NB4 (cell line): ENCODE measurements around the gene DYSF.

ENCODE experiments used
- CTCF ChIP-seq: IDR thresholded peaks from one replicate; pipeline ENCODE4 v1.5.1; 2012; ENCODE audit warnings: low read depth, low read length
- MYC ChIP-seq: IDR thresholded peaks from 2 replicates; pipeline ENCODE4 v1.6.1; 2011; ENCODE audit warnings: low read depth, low read length
- POLR2A ChIP-seq: IDR thresholded peaks from 2 replicates; pipeline ENCODE4 v1.6.1; 2011; ENCODE audit warnings: mild to moderate bottlenecking; ENCODE audit not compliant: insufficient read length; ENCODE audit errors: extremely low read depth

- no peak for TF ChIP-seq POLR2A
- no peak for TF ChIP-seq CTCF
- TF ChIP-seq MYC: no peak
Measured at GRCh38 chr2:71570511-71570910, 117.2 kb downstream of the DYSF start.
